Measurements from ENCODE around the gene SOAT2. TPM values are rescaled to one million over a fixed set of nuclear protein-coding genes. Genes with fewer than 3 reads are reported as not detected.

The SOAT2 gene
- total and polyA plus RNA-seq, 2 donors (not counting 3 experiments of a cell fraction or from before 2014, with no cell fraction given), result not detected

DNA sequence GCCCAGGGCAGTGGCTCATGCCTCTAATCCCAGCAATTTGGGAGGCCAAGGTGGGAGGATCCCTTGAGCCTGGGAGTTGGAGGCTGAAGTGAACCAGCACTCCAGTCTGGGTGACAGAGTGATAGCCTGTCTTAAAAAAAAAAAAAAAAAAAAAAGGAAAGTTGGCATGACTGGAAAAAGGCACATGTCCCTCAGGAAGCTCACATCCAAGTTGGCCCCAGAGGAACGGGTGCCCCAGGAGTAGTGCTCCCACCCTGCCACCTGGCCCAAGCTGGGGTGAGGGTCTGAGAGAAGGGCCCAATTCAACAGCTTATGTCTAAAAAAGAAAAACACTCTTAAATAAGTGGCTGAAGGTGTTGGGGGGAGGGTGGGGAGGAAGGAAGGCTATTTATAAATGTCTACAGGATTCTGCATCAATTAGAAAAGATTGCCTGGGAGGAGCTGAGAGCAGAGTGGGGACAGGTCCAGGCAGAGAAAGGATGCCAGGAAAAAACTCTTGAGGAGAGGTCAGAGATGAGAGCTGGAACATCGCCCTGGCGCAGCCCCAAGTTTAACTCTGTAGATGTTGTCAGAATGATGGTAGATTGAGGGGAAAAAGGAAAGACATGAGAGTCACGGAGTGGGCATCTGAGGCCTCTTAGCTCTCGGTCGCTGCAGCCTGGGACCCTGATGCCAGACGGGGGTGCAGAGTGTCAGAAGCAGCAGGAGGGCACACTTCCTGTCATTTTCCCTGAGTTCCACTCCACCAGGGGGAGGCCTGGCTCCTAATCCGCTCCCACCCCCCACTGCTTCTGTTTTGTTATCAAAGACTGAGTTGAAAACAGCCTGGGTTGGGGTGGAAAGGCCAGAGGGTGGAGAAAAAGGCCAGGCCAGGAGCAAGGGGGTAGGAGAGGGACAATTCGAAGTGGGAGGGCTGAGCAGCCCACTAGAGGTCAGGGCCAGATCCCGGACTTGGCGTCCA lies 31.4 kb upstream of the SOAT2 start:
- Histone ChIP-seq H3K4me2 (ENCODE audit: insufficient read depth, low read length) (peak overlapping the region; percentile 19), H4K20me1 (replicated peaks; ENCODE audit: control insufficient read depth, extremely low read depth, insufficient read depth, low read length) (no peaks in the 10 kb centered on the region), H3K9me1 (replicated peaks; ENCODE audit: control insufficient read depth, extremely low read depth, insufficient read depth, low read length) (no peaks in the 10 kb centered on the region), H3K36me3 (ENCODE audit: control insufficient read depth in 2 of 2, extremely low read depth in 1 of 2, insufficient read depth in 2 of 2, low read length in 2 of 2) (peaks cover 0 to 20% of the 10 kb centered on the region in 2 experiments), H3K27me3 (ENCODE audit: control insufficient read depth in 2 of 2, insufficient read depth in 2 of 2, low read length in 2 of 2) (no peaks in the 10 kb centered on the region), H2AFZ (ENCODE audit: low read depth, low read length) (no peak overlapping the region), H3K9ac (replicated peaks; ENCODE audit: extremely low read depth, insufficient read depth, low read length) (no peak overlapping the region), H3K79me2 (ENCODE audit: control insufficient read depth, insufficient read depth, low read length) (no peaks in the 10 kb centered on the region), H3K27ac (ENCODE audit: insufficient read depth, low read depth, low read length) (no peak overlapping the region), H3K9me3 (replicated peaks; ENCODE audit: control insufficient read depth, insufficient read depth, low read length) (no peaks in the 10 kb centered on the region), H3K4me1 (ENCODE audit: control insufficient read depth, extremely low read depth, insufficient read depth, low read length) (peaks cover 29% of the 10 kb centered on the region), H3K4me3 (replicated peaks in 1 of 3; ENCODE audit: insufficient read depth in 1 of 3, low read depth in 1 of 3, low read length in 3 of 3) (no peak overlapping the region)
- DNase-seq (ENCODE audit: low read depth, low spot score), result peak; percentile 35
- TF ChIP-seq CTCF (IDR thresholded peaks at IDR 0.05; ENCODE audit: extremely low read depth in 1 of 2, insufficient read depth in 1 of 2, low read depth in 1 of 2, low read length in 2 of 2) (peak in 1 of 2 donors; percentile 26), POLR2A (IDR thresholded peaks at IDR 0.05; ENCODE audit: low read depth, low read length) (no peak)
- BruUV-seq (replicated peaks), result no TSS peak
- peak; percentile 67 for FAIRE-seq
- ChIA-PET POLR2A (interaction anchor here (1.6 kb wide), 1 partner anchor 27 kb away, joined by 5 read pairs; no protein-coding TSS in a partner anchor), CTCF (interaction anchor here (0.6 to 14.2 kb wide), 6 partner anchors 9 to 126 kb away, joined by 5 to 463 read pairs (median 10); partner anchors contain the start of genes IGFBP6 and SOAT2)
- intact Hi-C loops (cut with micrococcal nuclease) (loop anchor here (1.0 kb wide), 1 partner anchor 27 kb away; no protein-coding TSS in a partner anchor), dilution Hi-C loops (cut with MboI; ENCODE audit: extremely low pct_ligation_motif_present, low sequenced_read_pairs) (no loop called here)

GRCh38 chr12:53073881-53074280 lies 29.4 kb upstream of the SOAT2 start:
- H3K9me3 ChIP-seq (replicated peaks; ENCODE audit: control insufficient read depth, insufficient read depth, low read length), result no peaks in the 10 kb centered on the region
- H3K79me2 ChIP-seq (ENCODE audit: control insufficient read depth, insufficient read depth, low read length), result peaks cover 11% of the 10 kb centered on the region
- no peak overlapping the region for H2AFZ ChIP-seq (ENCODE audit: low read depth, low read length)
- H3K4me2 ChIP-seq (ENCODE audit: insufficient read depth, low read length), result no peak overlapping the region
- ChIA-PET POLR2A (no interaction called here), CTCF (interaction anchor here (14.2 kb wide), 1 partner anchor 26 kb away, joined by 463 read pairs; the partner anchor contains the start of genes IGFBP6 and SOAT2)
- H4K20me1 ChIP-seq (replicated peaks; ENCODE audit: control insufficient read depth, extremely low read depth, insufficient read depth, low read length), result no peaks in the 10 kb centered on the region
- dilution Hi-C loops (cut with MboI; ENCODE audit: extremely low pct_ligation_motif_present, low sequenced_read_pairs) (no loop called here), intact Hi-C loops (cut with micrococcal nuclease) (no loop called here)
- no peaks in the 10 kb centered on the region for H3K27me3 ChIP-seq (ENCODE audit: control insufficient read depth in 2 of 2, insufficient read depth in 2 of 2, low read length in 2 of 2)
- no peak for TF ChIP-seq POLR2A (IDR thresholded peaks at IDR 0.05; ENCODE audit: low read depth, low read length)
- no peak for TF ChIP-seq POLR2AphosphoS5 (IDR thresholded peaks at IDR 0.05; ENCODE audit: insufficient read depth, low read depth, low read length)
- TF ChIP-seq EZH2 (IDR thresholded peaks at IDR 0.05; ENCODE audit: borderline replicate concordance, low read depth, low read length, severe bottlenecking), result no peak
- no peak for TF ChIP-seq CTCF (IDR thresholded peaks at IDR 0.05; ENCODE audit: extremely low read depth in 1 of 2, insufficient read depth in 1 of 2, low read depth in 1 of 2, low read length in 2 of 2)
- no peak for DNase-seq (ENCODE audit: low read depth, low spot score)
- H3K9ac ChIP-seq (replicated peaks; ENCODE audit: extremely low read depth, insufficient read depth, low read length), result no peak overlapping the region
- H3K9me1 ChIP-seq (replicated peaks; ENCODE audit: control insufficient read depth, extremely low read depth, insufficient read depth, low read length), result no peaks in the 10 kb centered on the region
- BruUV-seq (replicated peaks), result no TSS peak
- no peak for FAIRE-seq
- peaks cover 21% of the 10 kb centered on the region for H3K4me1 ChIP-seq (ENCODE audit: control insufficient read depth, extremely low read depth, insufficient read depth, low read length)
- H3K36me3 ChIP-seq (ENCODE audit: control insufficient read depth in 2 of 2, extremely low read depth in 1 of 2, insufficient read depth in 2 of 2, low read length in 2 of 2), result peaks cover 0 to 22% of the 10 kb centered on the region in 2 experiments
- no peak overlapping the region for H3K4me3 ChIP-seq (replicated peaks in 1 of 3; ENCODE audit: insufficient read depth in 1 of 3, low read depth in 1 of 3, low read length in 3 of 3)
- H3K27ac ChIP-seq (ENCODE audit: insufficient read depth, low read depth, low read length), result no peak overlapping the region

Measured in endothelial cell of umbilical vein (primary cell).